ENCODE data around the gene SYCP2L.
A peak's percentile ranks its signal among the peaks of the same experiment; 100 is the strongest.

Gene SYCP2L

DNA sequence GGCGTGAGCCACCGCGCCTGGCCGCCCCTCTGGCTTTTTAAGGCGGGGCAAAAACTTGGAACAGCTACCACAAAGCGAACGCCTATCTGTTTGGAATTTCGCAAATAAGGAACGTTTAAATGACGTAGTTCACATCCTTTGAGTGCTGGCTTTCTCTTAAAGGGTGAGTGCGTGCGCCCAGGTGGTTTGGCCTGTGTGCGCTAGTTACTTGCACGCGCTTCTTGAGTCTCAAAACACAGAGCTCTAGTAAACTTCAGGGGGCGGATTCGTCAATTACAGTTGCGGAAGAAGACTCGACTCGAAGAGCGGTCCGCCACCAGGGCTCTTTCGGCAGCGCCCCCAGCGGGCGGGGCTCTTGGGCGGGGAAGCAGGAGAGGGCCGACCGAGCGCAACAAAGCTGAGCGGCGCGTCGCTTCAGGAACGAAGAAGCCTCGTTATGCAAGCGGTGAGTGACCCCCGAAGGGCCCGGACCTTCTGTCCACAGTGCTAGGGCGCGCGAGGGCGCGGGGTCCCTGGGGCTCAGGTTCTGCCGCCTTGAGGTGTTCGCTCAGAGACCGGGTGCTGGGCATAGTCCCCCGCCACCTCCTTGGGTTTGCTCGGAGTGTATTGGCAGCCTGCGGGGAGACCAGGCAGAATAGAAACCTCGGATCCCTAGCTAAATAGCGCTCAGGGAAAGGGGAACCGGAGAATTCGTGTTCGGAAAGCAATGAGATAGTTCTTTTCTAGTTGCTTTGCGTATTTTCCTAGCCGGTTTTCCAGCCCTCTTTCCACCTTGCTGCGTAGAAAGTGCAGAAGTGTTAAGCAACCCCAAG lies at the start of gene SYCP2L:
SYCP2L (plus strand) TSS at position 362 of the 812 bp plus-strand sequence; CDS start at position 437, 75 bp downstream.
- H3K27ac ChIP-seq = no peak within 1 kb of the TSS
- H3K27me3 ChIP-seq (replicated peaks) = peaks cover 37% of the 10 kb centered on the region
- TF ChIP-seq CTCF (IDR thresholded peaks at IDR 0.05; ENCODE audit: low read depth, low read length, missing control alignments) = peak; percentile 61
- H3K36me3 ChIP-seq (replicated peaks) = no peaks in the 10 kb centered on the region
- H3K4me3 ChIP-seq (ENCODE audit: low read depth, low read length) = peak within 1 kb of the TSS; percentile 55
- DNase-seq = peak; percentile 22
- in situ Hi-C loops (cut with HindIII; ENCODE audit: low pct_ligation_motif_present, low sequenced_read_pairs) = no loop called here

GRCh38 chr6:10837622-10837994 lies 49.2 kb upstream of the SYCP2L start:
- Histone ChIP-seq H3K4me3 (ENCODE audit: low read depth, low read length) (peak overlapping the region; percentile 61), H3K36me3 (replicated peaks) (no peaks in the 10 kb centered on the region), H3K27ac (no peak overlapping the region), H3K27me3 (replicated peaks) (peaks cover 20% of the 10 kb centered on the region)
- peak; percentile 3 for DNase-seq
- TF ChIP-seq CTCF (IDR thresholded peaks at IDR 0.05; ENCODE audit: low read depth, low read length, missing control alignments) = no peak
- in situ Hi-C loops (cut with HindIII; ENCODE audit: low pct_ligation_motif_present, low sequenced_read_pairs) = no loop called here

- in situ Hi-C loops (cut with HindIII; ENCODE audit: low pct_ligation_motif_present, low sequenced_read_pairs) = no loop called here
- TF ChIP-seq CTCF (IDR thresholded peaks at IDR 0.05; ENCODE audit: low read depth, low read length, missing control alignments) = no peak
- Histone ChIP-seq H3K27ac (peak within 1 kb of the TSS; percentile 52), H3K27me3 (replicated peaks) (peaks cover 20% of the 10 kb centered on the region), H3K4me3 (ENCODE audit: low read depth, low read length) (peak within 1 kb of the TSS; percentile 61), H3K36me3 (replicated peaks) (no peaks in the 10 kb centered on the region)
- DNase-seq = peak; percentile 71
Measured at GRCh38 chr6:10837995-10838793, 48.7 kb upstream of the SYCP2L start, which contains the start of gene MAK. Gene MAK, minus strand, starts transcription at chr6:10838539. Its CDS starts 7,891 bp downstream, at chr6:10830648.

DNA sequence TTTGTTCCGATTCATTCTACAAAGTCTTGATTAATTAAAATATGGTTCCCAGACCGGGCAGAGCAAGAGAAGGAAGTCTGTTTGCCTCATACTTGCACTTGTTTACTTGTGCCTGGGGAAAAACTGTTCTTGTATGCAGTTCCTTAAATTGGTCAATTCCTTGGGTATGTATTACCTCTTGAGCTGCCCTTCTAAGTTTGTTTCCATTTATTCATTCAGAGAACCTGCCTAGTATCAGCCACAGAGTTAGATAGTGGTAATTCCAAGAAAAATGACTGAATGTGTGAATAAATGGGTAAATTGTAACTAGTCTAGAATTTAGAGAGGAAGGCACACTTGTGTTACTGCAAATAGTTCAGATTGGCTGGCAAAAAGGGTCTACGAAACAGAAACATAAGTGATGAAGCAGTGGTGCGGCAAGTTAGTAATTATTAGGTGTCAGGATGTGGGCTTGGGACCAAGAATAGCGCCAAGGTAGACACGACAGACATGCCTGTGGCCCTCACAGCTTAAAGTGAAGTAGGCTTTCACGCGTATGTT lies 48.0 kb upstream of the SYCP2L start:
- Histone ChIP-seq H3K27me3 (replicated peaks) (peaks cover 20% of the 10 kb centered on the region), H3K27ac (no peak overlapping the region), H3K36me3 (replicated peaks) (no peaks in the 10 kb centered on the region), H3K4me3 (ENCODE audit: low read depth, low read length) (peak overlapping the region; percentile 61)
- DNase-seq = no peak
- no peak for TF ChIP-seq CTCF (IDR thresholded peaks at IDR 0.05; ENCODE audit: low read depth, low read length, missing control alignments)
- in situ Hi-C loops (cut with HindIII; ENCODE audit: low pct_ligation_motif_present, low sequenced_read_pairs) = no loop called here

GRCh38 chr6:10843554-10843953 lies 43.3 kb upstream of the SYCP2L start:
- no peaks in the 10 kb centered on the region for H3K27me3 ChIP-seq (replicated peaks)
- no peak overlapping the region for H3K27ac ChIP-seq
- no peak for DNase-seq
- no peak overlapping the region for H3K4me3 ChIP-seq (ENCODE audit: low read depth, low read length)
- TF ChIP-seq CTCF (IDR thresholded peaks at IDR 0.05; ENCODE audit: low read depth, low read length, missing control alignments) = no peak
- H3K36me3 ChIP-seq (replicated peaks) = no peaks in the 10 kb centered on the region
- in situ Hi-C loops (cut with HindIII; ENCODE audit: low pct_ligation_motif_present, low sequenced_read_pairs) = no loop called here
